Fibroblast of lung (primary cell): Measurements from ENCODE around the gene IL9R. TPM values are rescaled to one million over a fixed set of nuclear protein-coding genes. Genes with fewer than 3 reads are reported as not detected.

Experiments
- DNase-seq, 2 donors: peaks; one replicate each; pipeline versions ENCODE4 v3.0.0 to v3.0.0-alpha.2; 2010; ENCODE audit warnings: low read depth in 2 of 2
- H2AFZ ChIP-seq: 2 replicates; pipeline ENCODE4 v1.5.1; 2012; ENCODE audit warnings: low read length, control low read depth, inconsistent platforms
- H3K27ac ChIP-seq: 2 replicates; pipeline ENCODE4 v1.5.1; 2011; ENCODE audit warnings: low read length, control low read depth; ENCODE audit not compliant: insufficient read depth
- H3K27me3 ChIP-seq: 2 replicates; pipeline ENCODE4 v1.5.1; 2011; ENCODE audit warnings: mild to moderate bottlenecking, low read length; ENCODE audit not compliant: control insufficient read depth, insufficient read depth
- H3K36me3 ChIP-seq: 2 replicates; pipeline ENCODE4 v1.5.1; 2011; ENCODE audit warnings: low read length; ENCODE audit not compliant: control insufficient read depth, insufficient read depth
- H3K4me1 ChIP-seq: 2 replicates; pipeline ENCODE4 v1.5.1; 2011; ENCODE audit warnings: low read length; ENCODE audit not compliant: control insufficient read depth, insufficient read depth; ENCODE audit errors: extremely low read depth
- H3K4me2 ChIP-seq: 2 replicates; pipeline ENCODE4 v1.5.1; 2011; ENCODE audit warnings: low read length, control low read depth; ENCODE audit not compliant: insufficient read depth; ENCODE audit errors: extremely low read depth
- H3K4me3 ChIP-seq, 4 experiments: fragments of 200-600 bp in 1 of 4; sonication (generic) in 1 of 4; replicated peaks in 1 of 4; 2 replicates each; pipeline ENCODE4 v1.5.1; 2011 to 2016; ENCODE audit warnings: low read length in 4 of 4, low read depth in 3 of 4, mild to moderate bottlenecking in 3 of 4, control low read depth in 2 of 4, inconsistent platforms in 1 of 4, mixed read lengths in 1 of 4; ENCODE audit not compliant: insufficient read depth in 1 of 4; ENCODE audit errors: control extremely low read depth in 1 of 4
- H3K79me2 ChIP-seq: 2 replicates; pipeline ENCODE4 v1.5.1; 2012; ENCODE audit warnings: mild to moderate bottlenecking, low read length, inconsistent platforms; ENCODE audit not compliant: control insufficient read depth, insufficient read depth
- H3K9ac ChIP-seq: 2 replicates; pipeline ENCODE4 v1.5.1; 2011; ENCODE audit warnings: mild to moderate bottlenecking, low read length, control low read depth; ENCODE audit not compliant: insufficient read depth
- H3K9me3 ChIP-seq: 2 replicates; pipeline ENCODE4 v1.5.1; 2012; ENCODE audit warnings: low read depth, low read length; ENCODE audit not compliant: control insufficient read depth, insufficient read depth
- H4K20me1 ChIP-seq: 2 replicates; pipeline ENCODE4 v1.5.1; 2011; ENCODE audit warnings: low read length; ENCODE audit not compliant: control insufficient read depth, insufficient read depth; ENCODE audit errors: extremely low read depth
- CTCF ChIP-seq, 2 donors: IDR thresholded peaks in 1 of 2; conservative IDR thresholded peaks in 1 of 2; 1 replicate in 1 of 2; 2 replicates in 1 of 2; pipeline ENCODE4 v1.5.1; 2011 to 2012; ENCODE audit warnings: low read length in 2 of 2, control low read depth in 1 of 2, inconsistent platforms in 1 of 2, low read depth in 1 of 2, mild to moderate bottlenecking in 1 of 2
- EZH2 ChIP-seq: IDR thresholded peaks from 2 replicates; pipeline ENCODE4 v1.5.1; 2012; ENCODE audit warnings: low read length, control low read depth, mild to moderate bottlenecking; ENCODE audit errors: missing control alignments
- polyA plus RNA-seq, 2 donors: library from polyadenylated mRNA; depleted of rRNA in 1 of 2; stranded (reverse) in 1 of 2; unstranded in 1 of 2; fragments of >200 nt; gene quantifications; 2 replicates each; pipeline ENCODE4 v1.2.1, GENCODE V29; 2011 to 2012; ENCODE audit warnings: missing spikeins in 1 of 2
- total RNA-seq: library from RNA; depleted of rRNA; stranded (reverse); fragments of >200 nt; gene quantifications from 2 replicates; pipeline ENCODE4 v1.2.1, GENCODE V29; 2014

Gene IL9R
- total and polyA plus RNA-seq, 2 donors (not counting 1 experiment from before 2014, with no cell fraction given), result not detected

DNA sequence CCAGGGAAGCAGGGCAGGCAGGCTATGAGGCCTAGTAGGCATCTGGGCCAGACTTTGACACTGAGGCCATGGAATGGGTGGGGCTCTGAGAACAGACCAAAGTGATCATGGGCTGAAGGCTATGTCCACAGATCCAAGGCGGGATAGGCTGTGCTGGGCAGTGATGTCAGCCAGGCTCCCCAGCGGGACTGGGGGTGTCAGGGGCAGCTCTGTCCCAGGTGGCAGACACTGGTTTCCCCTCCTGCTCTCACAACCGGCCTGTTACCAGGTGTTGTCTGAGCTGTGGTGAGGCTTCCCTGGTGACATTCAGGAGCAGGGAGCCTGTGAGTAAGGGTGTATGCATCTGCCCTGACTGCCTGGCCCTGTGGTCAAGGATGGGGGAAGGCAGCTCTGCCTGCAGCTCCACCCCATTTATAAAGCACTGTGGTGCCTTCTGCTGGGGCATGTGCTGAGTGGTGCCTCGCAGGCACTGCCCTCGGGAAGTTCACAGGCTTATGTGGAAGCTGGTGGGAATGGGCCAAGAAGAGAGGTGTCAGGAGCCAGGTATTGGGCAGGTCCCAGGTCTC is 2.9 kb downstream of the IL9R start:
- TF ChIP-seq EZH2 (no peak), CTCF (conservative IDR thresholded peaks at IDR 0.05 in 1 of 2, IDR thresholded peaks at IDR 0.05 in 1 of 2; ENCODE audit: low read depth in 1 of 2, low read length in 2 of 2) (no peak)
- H4K20me1 ChIP-seq, result no peaks in the 10 kb centered on the region
- H3K4me2 ChIP-seq, result no peak overlapping the region
- H3K9ac ChIP-seq, result no peak overlapping the region
- H3K4me1 ChIP-seq, result no peaks in the 10 kb centered on the region
- H3K79me2 ChIP-seq, result no peaks in the 10 kb centered on the region
- H2AFZ ChIP-seq, result no peak overlapping the region
- no peaks in the 10 kb centered on the region for H3K36me3 ChIP-seq
- H3K27ac ChIP-seq, result no peak overlapping the region
- no peak overlapping the region for H3K4me3 ChIP-seq
- H3K9me3 ChIP-seq, result no peaks in the 10 kb centered on the region
- no peak for DNase-seq
- H3K27me3 ChIP-seq, result no peaks in the 10 kb centered on the region

- Histone ChIP-seq H3K27me3 (no peaks in the 10 kb centered on the region), H3K4me1 (no peaks in the 10 kb centered on the region), H2AFZ (no peak overlapping the region), H3K4me2 (no peak overlapping the region), H3K27ac (no peak overlapping the region), H4K20me1 (no peaks in the 10 kb centered on the region), H3K9me3 (no peaks in the 10 kb centered on the region), H3K4me3 (no peak overlapping the region), H3K9ac (no peak overlapping the region), H3K79me2 (no peaks in the 10 kb centered on the region), H3K36me3 (no peaks in the 10 kb centered on the region)
- TF ChIP-seq CTCF (conservative IDR thresholded peaks at IDR 0.05 in 1 of 2, IDR thresholded peaks at IDR 0.05 in 1 of 2; ENCODE audit: low read depth in 1 of 2, low read length in 2 of 2), result no peak
- no peak for DNase-seq
These were observed 3.6 kb downstream of the IL9R start for GRCh38 chrX:156001001-156001666.

DNA sequence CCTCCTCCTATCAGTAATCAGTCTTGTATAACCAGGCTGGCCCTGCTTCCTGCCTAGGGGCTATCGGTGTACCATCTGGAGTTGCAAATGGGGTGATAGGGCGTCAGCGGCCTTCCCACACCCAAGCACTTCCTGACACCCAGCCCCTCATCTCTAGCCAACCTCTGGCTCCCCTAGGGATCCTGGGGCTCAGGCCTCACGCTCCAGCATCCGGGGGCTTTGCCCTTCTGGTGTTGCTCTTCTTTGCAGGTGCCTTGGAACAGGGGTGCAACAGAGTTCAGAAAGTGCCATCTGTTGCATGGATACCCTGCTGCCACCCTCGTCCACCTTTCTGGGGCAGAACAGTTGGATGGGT is 4.1 kb downstream of the IL9R start:
- TF ChIP-seq EZH2, result no peak
- no peak for TF ChIP-seq CTCF (conservative IDR thresholded peaks at IDR 0.05 in 1 of 2, IDR thresholded peaks at IDR 0.05 in 1 of 2; ENCODE audit: low read depth in 1 of 2, low read length in 2 of 2)
- Histone ChIP-seq H4K20me1 (no peaks in the 10 kb centered on the region), H3K9me3 (no peaks in the 10 kb centered on the region), H2AFZ (no peak overlapping the region), H3K27me3 (no peaks in the 10 kb centered on the region), H3K27ac (no peak overlapping the region), H3K79me2 (no peaks in the 10 kb centered on the region), H3K9ac (no peak overlapping the region), H3K4me3 (no peak overlapping the region), H3K4me2 (no peak overlapping the region), H3K36me3 (no peaks in the 10 kb centered on the region), H3K4me1 (no peaks in the 10 kb centered on the region)
- DNase-seq, result no peak
